HL-60 (cell line): ENCODE results near the gene MICAL2.

Experiments
- DNase-seq, 2 experiments: peaks; one replicate each; pipeline ENCODE4 v3.0.0-alpha.2; 2010 to 2020; ENCODE audit warnings: low read depth in 1 of 2, low spot score in 1 of 2
- H3K27ac ChIP-seq: fragments of 250-450 bp; sonication (Bioruptor Pico); replicated peaks from 2 replicates; pipeline ENCODE4 v1.5.1; 2020; ENCODE audit warnings: mild to moderate bottlenecking, moderate library complexity
- H3K27me3 ChIP-seq: fragments of 250-450 bp; sonication (Bioruptor Pico); 2 replicates; pipeline ENCODE4 v1.5.1; 2021; ENCODE audit warnings: mild to moderate bottlenecking, moderate library complexity; ENCODE audit not compliant: insufficient read depth, poor library complexity, severe bottlenecking
- H3K4me3 ChIP-seq: replicated peaks from 2 replicates; pipeline ENCODE4 v1.5.1; 2011; ENCODE audit warnings: mild to moderate bottlenecking, control low read depth, low read length; ENCODE audit not compliant: insufficient read depth
- CTCF ChIP-seq: IDR thresholded peaks from one replicate; pipeline ENCODE4 v1.5.1; 2011; ENCODE audit warnings: low read length, control low read depth, inconsistent platforms; ENCODE audit not compliant: insufficient read depth
- GABPA ChIP-seq: IDR thresholded peaks from 2 replicates; pipeline ENCODE4 v1.6.1; 2012; ENCODE audit warnings: low read depth
- POLR2AphosphoS5 ChIP-seq: IDR thresholded peaks from 2 replicates; pipeline ENCODE4 v1.6.1; 2012; ENCODE audit warnings: low read depth
- REST ChIP-seq: IDR thresholded peaks from 2 replicates; pipeline ENCODE4 v1.6.1; 2012; ENCODE audit warnings: low read depth; ENCODE audit not compliant: insufficient replicate concordance
- SPI1 ChIP-seq: IDR thresholded peaks from 2 replicates; pipeline ENCODE4 v1.6.1; 2012; ENCODE audit warnings: low read depth, mild to moderate bottlenecking, borderline replicate concordance

MICAL2 gene

GRCh38 chr11:12094872-12095800, 15.3 kb upstream of the MICAL2 start:
- no peak overlapping the region for H3K27ac ChIP-seq
- no peak for DNase-seq
- TF ChIP-seq CTCF (no peak), POLR2AphosphoS5 (no peak)
- no peak overlapping the region for H3K4me3 ChIP-seq
- H3K27me3 ChIP-seq, result no peaks in the 10 kb centered on the region

GRCh38 chr11:12097219-12097618, 13.2 kb upstream of the MICAL2 start:
- no peaks in the 10 kb centered on the region for H3K27me3 ChIP-seq
- no peak for DNase-seq
- no peak overlapping the region for H3K4me3 ChIP-seq
- TF ChIP-seq POLR2AphosphoS5 (no peak), REST (no peak), SPI1 (no peak), GABPA (no peak), CTCF (no peak)
- H3K27ac ChIP-seq, result no peak overlapping the region

- DNase-seq, result no peak
- TF ChIP-seq REST (no peak), POLR2AphosphoS5 (no peak), CTCF (no peak), GABPA (no peak), SPI1 (no peak)
- Histone ChIP-seq H3K27me3 (no peaks in the 10 kb centered on the region), H3K27ac (no peak overlapping the region), H3K4me3 (no peak overlapping the region)
Observed at GRCh38 chr11:12098601-12099000, 11.8 kb upstream of the MICAL2 start.
